DOHH2 (cell line): Measurements from ENCODE around the gene MALRD1.

Experiments
- EZH2phosphoT487 ChIP-seq: fragments of 200-600 bp; sonication (generic); IDR thresholded peaks from 2 replicates; pipeline ENCODE4 v1.6.1; 2017; ENCODE audit warnings: borderline replicate concordance, mild to moderate bottlenecking, antibody characterized with exemption, low read length, moderate library complexity, mixed read lengths
- TF ChIP-seq, protein P1 (sequence below): fragments of 200-600 bp; sonication (generic); IDR thresholded peaks from one replicate; pipeline ENCODE4 v1.5.1; 2014; ENCODE audit warnings: antibody characterized with exemption, mild to moderate bottlenecking, low read depth, low read length; ENCODE audit not compliant: poor library complexity, severe bottlenecking

DNA sequence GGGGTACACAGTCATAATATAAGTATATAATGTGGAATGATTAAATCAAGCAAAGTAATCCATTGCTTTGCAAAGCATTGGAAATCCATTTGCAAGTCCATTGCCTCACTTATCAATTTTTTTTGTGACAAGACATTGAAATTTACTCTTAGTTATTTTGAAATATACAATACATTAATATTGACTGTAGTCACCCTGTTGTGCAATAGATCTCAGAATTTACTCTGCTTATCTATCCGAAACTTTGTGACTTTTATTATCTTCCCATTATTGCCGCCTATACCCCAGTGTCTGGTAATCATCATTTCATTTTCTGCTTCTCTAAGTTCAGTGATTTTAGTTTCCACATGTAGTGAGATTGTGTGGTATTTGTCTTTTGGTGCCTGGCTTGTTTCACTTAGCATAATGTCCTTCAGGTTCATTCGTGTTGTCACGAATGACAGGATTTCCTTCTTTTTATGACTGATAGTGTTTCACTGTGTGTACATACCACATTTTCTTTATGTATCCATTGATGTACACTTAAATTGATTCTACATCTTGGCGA, 5.8 kb downstream of the MALRD1 start:
- TF ChIP-seq, protein P1, sequence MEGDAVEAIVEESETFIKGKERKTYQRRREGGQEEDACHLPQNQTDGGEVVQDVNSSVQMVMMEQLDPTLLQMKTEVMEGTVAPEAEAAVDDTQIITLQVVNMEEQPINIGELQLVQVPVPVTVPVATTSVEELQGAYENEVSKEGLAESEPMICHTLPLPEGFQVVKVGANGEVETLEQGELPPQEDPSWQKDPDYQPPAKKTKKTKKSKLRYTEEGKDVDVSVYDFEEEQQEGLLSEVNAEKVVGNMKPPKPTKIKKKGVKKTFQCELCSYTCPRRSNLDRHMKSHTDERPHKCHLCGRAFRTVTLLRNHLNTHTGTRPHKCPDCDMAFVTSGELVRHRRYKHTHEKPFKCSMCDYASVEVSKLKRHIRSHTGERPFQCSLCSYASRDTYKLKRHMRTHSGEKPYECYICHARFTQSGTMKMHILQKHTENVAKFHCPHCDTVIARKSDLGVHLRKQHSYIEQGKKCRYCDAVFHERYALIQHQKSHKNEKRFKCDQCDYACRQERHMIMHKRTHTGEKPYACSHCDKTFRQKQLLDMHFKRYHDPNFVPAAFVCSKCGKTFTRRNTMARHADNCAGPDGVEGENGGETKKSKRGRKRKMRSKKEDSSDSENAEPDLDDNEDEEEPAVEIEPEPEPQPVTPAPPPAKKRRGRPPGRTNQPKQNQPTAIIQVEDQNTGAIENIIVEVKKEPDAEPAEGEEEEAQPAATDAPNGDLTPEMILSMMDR, result no peak
- TF ChIP-seq EZH2phosphoT487, result no peak
